GM12875 (cell line): Measurements from ENCODE around the gene ARV1.

Experiments
- H3K4me3 ChIP-seq: one replicate; pipeline ENCODE4 v1.5.1; 2011; ENCODE audit warnings: low read depth, low read length, control low read depth
- TF ChIP-seq, protein P1 (sequence below): IDR thresholded peaks from 2 replicates; pipeline ENCODE4 v1.5.1; 2011; ENCODE audit warnings: low read depth, mild to moderate bottlenecking, control low read depth, inconsistent platforms, low read length, moderate library complexity, borderline replicate concordance; ENCODE audit not compliant: insufficient read depth

ARV1 gene

DNA sequence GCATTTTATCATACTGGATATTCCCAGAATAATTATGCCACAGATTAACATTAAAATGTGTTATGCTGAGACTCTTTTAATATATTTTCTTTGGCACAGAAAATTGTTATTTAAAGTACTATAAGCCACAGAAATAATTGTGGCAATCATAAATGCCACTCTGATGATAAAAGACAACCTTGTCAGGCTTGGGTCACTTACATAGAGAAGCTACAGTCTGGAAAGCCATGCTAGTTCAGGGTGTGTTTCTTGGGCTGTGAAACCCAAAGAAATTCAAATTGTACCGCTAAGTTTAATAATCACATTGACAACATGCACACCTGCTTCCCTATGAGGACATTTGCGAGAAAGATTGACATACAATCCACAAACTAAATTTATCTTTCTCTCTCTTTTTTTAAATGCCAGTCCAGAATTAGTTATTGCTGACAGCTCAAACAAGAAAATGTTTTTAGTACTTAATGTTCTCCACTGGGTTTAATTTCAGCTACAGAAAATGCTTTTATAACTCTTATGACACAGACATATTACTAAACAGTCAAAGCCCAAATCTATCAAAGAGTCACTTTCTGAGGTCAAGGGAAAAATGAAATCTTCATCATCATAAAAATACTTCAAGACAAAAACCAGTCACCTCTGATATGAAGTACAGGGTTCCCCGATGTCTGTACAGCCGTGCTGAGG is 38.9 kb upstream of the ARV1 start:
- TF ChIP-seq, protein P1, sequence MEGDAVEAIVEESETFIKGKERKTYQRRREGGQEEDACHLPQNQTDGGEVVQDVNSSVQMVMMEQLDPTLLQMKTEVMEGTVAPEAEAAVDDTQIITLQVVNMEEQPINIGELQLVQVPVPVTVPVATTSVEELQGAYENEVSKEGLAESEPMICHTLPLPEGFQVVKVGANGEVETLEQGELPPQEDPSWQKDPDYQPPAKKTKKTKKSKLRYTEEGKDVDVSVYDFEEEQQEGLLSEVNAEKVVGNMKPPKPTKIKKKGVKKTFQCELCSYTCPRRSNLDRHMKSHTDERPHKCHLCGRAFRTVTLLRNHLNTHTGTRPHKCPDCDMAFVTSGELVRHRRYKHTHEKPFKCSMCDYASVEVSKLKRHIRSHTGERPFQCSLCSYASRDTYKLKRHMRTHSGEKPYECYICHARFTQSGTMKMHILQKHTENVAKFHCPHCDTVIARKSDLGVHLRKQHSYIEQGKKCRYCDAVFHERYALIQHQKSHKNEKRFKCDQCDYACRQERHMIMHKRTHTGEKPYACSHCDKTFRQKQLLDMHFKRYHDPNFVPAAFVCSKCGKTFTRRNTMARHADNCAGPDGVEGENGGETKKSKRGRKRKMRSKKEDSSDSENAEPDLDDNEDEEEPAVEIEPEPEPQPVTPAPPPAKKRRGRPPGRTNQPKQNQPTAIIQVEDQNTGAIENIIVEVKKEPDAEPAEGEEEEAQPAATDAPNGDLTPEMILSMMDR: no peak

DNA sequence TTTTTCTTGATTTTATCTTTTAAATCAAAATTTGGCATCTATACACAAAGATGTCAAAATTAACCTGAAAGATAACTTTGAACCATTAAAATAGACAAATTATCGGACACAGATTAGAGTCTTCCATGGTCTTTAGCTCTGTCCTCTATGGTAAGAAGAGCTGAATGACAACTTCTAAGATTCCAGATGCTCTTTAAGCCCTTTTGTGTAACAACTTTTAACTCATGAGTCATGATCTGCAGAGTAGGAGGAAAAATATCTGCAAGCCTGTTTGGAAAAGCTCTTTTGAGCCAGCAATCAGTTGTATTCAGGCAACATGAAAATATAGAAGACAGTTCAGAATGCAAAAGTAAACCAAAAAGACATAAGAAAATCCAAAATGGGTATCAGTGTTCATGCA is 38.0 kb upstream of the ARV1 start:
- no peak overlapping the region for H3K4me3 ChIP-seq
- TF ChIP-seq, protein P1: no peak

More for the DNA sequence above, 38.9 kb upstream of the ARV1 start:
- no peak overlapping the region for H3K4me3 ChIP-seq

DNA sequence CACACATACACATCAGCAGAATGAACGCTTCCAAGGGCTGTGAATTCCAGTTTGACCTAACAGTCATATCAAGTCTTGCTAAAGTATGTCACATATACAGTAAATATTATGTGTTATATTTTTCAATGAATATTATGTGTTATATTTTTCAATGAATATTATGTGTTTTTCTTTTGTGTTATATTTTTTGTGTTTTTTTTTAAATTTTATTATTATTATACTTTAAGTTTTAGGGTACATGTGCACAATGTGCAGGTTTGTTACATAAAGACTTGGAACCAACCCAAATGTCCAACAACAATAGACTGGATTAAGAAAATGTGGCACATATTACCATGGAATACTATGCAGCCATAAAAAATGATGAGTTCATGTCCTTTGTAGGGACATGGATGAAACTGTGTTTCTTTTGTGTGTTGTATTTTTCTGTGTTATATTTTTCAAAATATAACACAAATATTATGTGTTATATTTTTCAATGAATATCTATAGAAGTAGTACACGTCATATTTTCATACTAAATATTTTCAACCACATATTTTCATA is 35.8 kb upstream of the ARV1 start:
- TF ChIP-seq, protein P1: no peak
- no peak overlapping the region for H3K4me3 ChIP-seq

DNA sequence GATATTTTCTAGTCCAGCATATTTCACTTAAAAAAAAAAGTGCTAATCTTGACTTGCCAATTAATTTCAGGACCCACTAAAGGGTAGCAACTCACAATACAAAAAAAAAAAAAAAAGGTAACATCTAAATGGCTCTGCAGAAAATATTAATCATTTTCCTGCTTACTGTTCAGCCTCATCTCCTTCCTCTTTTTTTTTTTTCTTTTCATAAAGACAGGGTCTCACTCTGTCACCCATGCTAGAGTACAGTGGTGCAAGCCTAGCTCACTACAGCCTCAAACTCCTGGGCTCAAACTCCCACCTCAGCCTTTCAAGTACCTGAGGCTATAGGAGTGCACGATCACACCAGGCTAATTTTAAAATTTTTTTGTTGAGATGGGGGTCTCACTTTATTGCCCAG is 30.6 kb upstream of the ARV1 start:
- TF ChIP-seq, protein P1: no peak
- H3K4me3 ChIP-seq: no peak overlapping the region

DNA sequence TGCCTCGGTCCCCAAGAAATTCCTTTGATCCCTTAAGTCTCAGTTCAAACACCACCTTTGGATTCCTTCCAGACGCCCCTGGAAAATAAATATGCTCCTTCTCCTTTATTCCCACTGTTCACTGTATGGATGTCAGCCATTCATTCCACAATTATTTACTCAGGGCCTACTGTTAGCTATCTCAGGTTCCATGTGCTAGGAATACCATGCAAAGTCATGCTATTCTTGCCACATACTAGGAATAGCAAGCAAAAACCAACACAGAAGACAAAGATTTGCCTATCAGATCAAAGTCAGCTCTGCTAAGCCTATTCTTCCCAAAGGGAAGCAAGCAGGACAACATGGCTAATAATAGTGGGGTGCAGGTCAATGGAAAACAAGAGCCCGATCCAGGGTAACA is 30.0 kb upstream of the ARV1 start:
- TF ChIP-seq, protein P1: no peak
- H3K4me3 ChIP-seq: no peak overlapping the region

DNA sequence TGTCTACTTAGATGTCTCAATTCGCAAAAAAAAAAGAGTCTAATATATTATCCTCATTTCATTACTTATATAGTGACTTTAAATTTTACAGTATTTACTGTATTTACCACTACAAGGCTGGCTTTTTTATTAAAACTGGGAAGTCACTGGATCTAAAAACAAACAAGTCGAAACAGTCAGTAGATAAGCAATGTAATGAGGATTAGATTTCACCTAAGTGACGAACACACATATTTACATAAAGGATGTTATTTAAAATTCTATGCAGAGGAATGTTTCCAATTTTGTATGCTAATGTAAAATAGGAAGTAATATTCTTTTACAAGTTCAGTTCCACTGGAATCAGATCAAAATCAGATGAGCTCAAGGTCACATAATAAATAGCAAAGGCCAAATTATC is 28.5 kb upstream of the ARV1 start:
- TF ChIP-seq, protein P1: no peak
- no peak overlapping the region for H3K4me3 ChIP-seq

DNA sequence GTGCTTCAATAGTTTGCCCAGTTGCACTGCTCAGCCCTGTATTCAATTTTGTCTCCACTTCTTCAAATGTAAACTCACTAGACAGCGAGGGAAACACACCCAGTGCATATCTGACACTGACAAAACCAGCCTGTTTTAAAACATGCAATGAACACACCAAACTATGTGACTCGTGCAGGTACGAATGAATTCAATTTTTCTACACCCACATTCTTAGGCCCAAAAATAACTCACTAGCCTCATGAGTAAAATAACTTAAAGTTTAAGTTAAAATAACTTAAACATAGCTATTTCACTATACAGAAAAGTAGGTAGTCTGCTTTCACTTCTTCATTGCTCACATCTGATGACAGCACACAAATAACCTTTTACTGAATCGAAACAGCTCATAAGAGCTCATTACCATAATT is 21.3 kb upstream of the ARV1 start:
- H3K4me3 ChIP-seq: no peak overlapping the region
- TF ChIP-seq, protein P1: no peak
